GM12878 (cell line): Measurements from ENCODE around the gene C15orf40. TPM values are rescaled to one million over a fixed set of nuclear protein-coding genes. Genes with fewer than 3 reads are reported as not detected.
A peak's percentile ranks its signal among the peaks of the same experiment; 100 is the strongest.

Experiments
- CEBPB ChIP-seq, 2 experiments: fragments of 150-350 bp in 1 of 2; IDR thresholded peaks; 2 replicates each; pipeline ENCODE4 v1.6.1; 2012 to 2014; ENCODE audit warnings: low read depth in 2 of 2, low read length in 2 of 2, borderline replicate concordance in 1 of 2, inconsistent platforms in 1 of 2
- CHD1 ChIP-seq: IDR thresholded peaks from 2 replicates; pipeline ENCODE4 v1.6.1; 2012; ENCODE audit warnings: low read depth, low read length, improper control_type of control experiment
- E2F8 ChIP-seq: fragments of 450-650 bp; IDR thresholded peaks from 2 replicates; pipeline ENCODE4 v1.6.1; 2018; ENCODE audit warnings: mild to moderate bottlenecking, low read depth, moderate library complexity; ENCODE audit not compliant: partially characterized antibody
- EZH2 ChIP-seq: IDR thresholded peaks from 2 replicates; pipeline ENCODE4 v1.6.1; 2012; ENCODE audit warnings: low read depth, mild to moderate bottlenecking, control low read depth, inconsistent platforms, low read length, borderline replicate concordance; ENCODE audit not compliant: control insufficient read depth
- FOS ChIP-seq: IDR thresholded peaks from 3 replicates; pipeline ENCODE4 v1.6.1; 2011; ENCODE audit warnings: borderline replicate concordance; ENCODE audit not compliant: insufficient read length; ENCODE audit errors: extremely low read depth
- FOXK2 ChIP-seq: fragments of 450-650 bp; IDR thresholded peaks from 2 replicates; pipeline ENCODE4 v1.6.1; 2017; ENCODE audit warnings: mild to moderate bottlenecking, moderate library complexity
- FOXM1 ChIP-seq: IDR thresholded peaks from 2 replicates; pipeline ENCODE4 v1.6.1; 2012; ENCODE audit warnings: low read depth, mild to moderate bottlenecking, inconsistent platforms, low read length, moderate library complexity
- NR2C1 ChIP-seq: fragments of 450-650 bp; IDR thresholded peaks from 2 replicates; pipeline ENCODE4 v1.6.1; 2017; ENCODE audit warnings: antibody characterized with exemption, mild to moderate bottlenecking, moderate library complexity
- POLR2A ChIP-seq: IDR thresholded peaks from 2 replicates; pipeline ENCODE4 v1.6.1; 2011; ENCODE audit warnings: low read depth, mild to moderate bottlenecking, low read length
- POU2F2 ChIP-seq: IDR thresholded peaks from 3 replicates; pipeline ENCODE4 v1.6.1; 2011; ENCODE audit warnings: low read depth, mild to moderate bottlenecking, low read length, borderline replicate concordance
- RAD21 ChIP-seq: IDR thresholded peaks from 2 replicates; pipeline ENCODE4 v1.6.1; 2011; ENCODE audit warnings: mild to moderate bottlenecking, low read depth, low read length, moderate library complexity; ENCODE audit not compliant: insufficient read depth
- RAD51 ChIP-seq: fragments of 450-650 bp; IDR thresholded peaks from 2 replicates; pipeline ENCODE4 v1.6.1; 2016; ENCODE audit warnings: moderate library complexity, mild to moderate bottlenecking, inconsistent platforms
- REST ChIP-seq: IDR thresholded peaks from 2 replicates; pipeline ENCODE4 v1.6.1; 2012; ENCODE audit warnings: mild to moderate bottlenecking, low read depth, low read length
- SREBF2 ChIP-seq: IDR thresholded peaks from 2 replicates; pipeline ENCODE4 v1.6.1; 2012; ENCODE audit warnings: mild to moderate bottlenecking, low read length
- TAF1 ChIP-seq: IDR thresholded peaks from 2 replicates; pipeline ENCODE4 v1.6.1; 2011; ENCODE audit warnings: mild to moderate bottlenecking, low read depth, low read length, borderline replicate concordance
- TCF12 ChIP-seq: IDR thresholded peaks from 2 replicates; pipeline ENCODE4 v1.6.1; 2011; ENCODE audit warnings: low read depth, mild to moderate bottlenecking, low read length
- YBX1 ChIP-seq: fragments of 450-650 bp; IDR thresholded peaks from 2 replicates; pipeline ENCODE4 v1.6.1; 2016; ENCODE audit warnings: antibody characterized with exemption
- ZNF217 ChIP-seq: fragments of 450-650 bp; IDR thresholded peaks from 2 replicates; pipeline ENCODE4 v1.6.1; 2017; ENCODE audit warnings: antibody characterized with exemption, mild to moderate bottlenecking
- polyA plus RNA-seq, 11 experiments: library from polyadenylated mRNA; depleted of rRNA in 4 of 11; unstranded in 6 of 11; stranded (reverse) in 5 of 11; fragments of >200 nt; fragmentation: Nextera tagmentation in 4 of 11; fragmentation: Illumina TruSeq in 1 of 11; extraction: Ambion mirVana in 4 of 11; extraction: Trizol in 1 of 11; gene quantifications; 1 replicate in 1 of 11; 2 replicates in 10 of 11; pipeline versions ENCODE4 v1.2.1 to v1.2.3, GENCODE V29; 2011 to 2016; ENCODE audit warnings: inconsistent platforms in 2 of 11, missing spikeins in 2 of 11, low read depth in 1 of 11
- total RNA-seq, 4 experiments: library from RNA; depleted of rRNA in 3 of 4; stranded (reverse); fragments of >200 nt in 3 of 4; fragmentation: Illumina TruSeq in 1 of 4; extraction: Trizol in 1 of 4; gene quantifications; 2 replicates each; pipeline versions ENCODE4 v1.2.1 to v1.2.3, GENCODE V29; 2013 to 2021
- TF ChIP-seq, protein P1 (sequence below): IDR thresholded peaks from 2 replicates; pipeline ENCODE4 v1.6.1; 2012; ENCODE audit warnings: low read depth, low read length, improper control_type of control experiment
- TF ChIP-seq, protein P2 (sequence below): fragments of 450-650 bp; IDR thresholded peaks from 2 replicates; pipeline ENCODE4 v1.6.1; 2017; ENCODE audit warnings: antibody characterized with exemption, mild to moderate bottlenecking, moderate library complexity

The C15orf40 gene
- total and polyA plus RNA-seq, 10 of the 15 experiments (the other 5 are each of a cell fraction or from before 2014, with no cell fraction given) = 21.3 to 70.0 (median 31.8) TPM

GRCh38 chr15:82985688-82986441, 25.6 kb downstream of the C15orf40 start, which contains the start of gene RAMAC (continued):
- TF ChIP-seq E2F8 (peak; percentile 64), TCF12 (no peak), POLR2A (peak; percentile 88), CEBPB (IDR thresholded peaks at IDR 0.05; ENCODE audit: borderline replicate concordance in 1 of 2, low read depth in 2 of 2, low read length in 2 of 2) (no peak), ZNF217 (no peak), FOS (no peak), SREBF2 (no peak), EZH2 (no peak), YBX1 (no peak), TAF1 (peak; percentile 45; the same call in 1 of the 2 replicates), CHD1 (no peak), FOXK2 (no peak), RAD51 (peak; percentile 77), REST (no peak), NR2C1 (peak; percentile 89), POU2F2 (peak; percentile 35; the same call in 1 of the 3 replicates), RAD21 (no peak), FOXM1 (no peak)
- TF ChIP-seq, protein P1, sequence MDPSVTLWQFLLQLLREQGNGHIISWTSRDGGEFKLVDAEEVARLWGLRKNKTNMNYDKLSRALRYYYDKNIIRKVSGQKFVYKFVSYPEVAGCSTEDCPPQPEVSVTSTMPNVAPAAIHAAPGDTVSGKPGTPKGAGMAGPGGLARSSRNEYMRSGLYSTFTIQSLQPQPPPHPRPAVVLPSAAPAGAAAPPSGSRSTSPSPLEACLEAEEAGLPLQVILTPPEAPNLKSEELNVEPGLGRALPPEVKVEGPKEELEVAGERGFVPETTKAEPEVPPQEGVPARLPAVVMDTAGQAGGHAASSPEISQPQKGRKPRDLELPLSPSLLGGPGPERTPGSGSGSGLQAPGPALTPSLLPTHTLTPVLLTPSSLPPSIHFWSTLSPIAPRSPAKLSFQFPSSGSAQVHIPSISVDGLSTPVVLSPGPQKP = peak; percentile 85
- TF ChIP-seq, protein P2, sequence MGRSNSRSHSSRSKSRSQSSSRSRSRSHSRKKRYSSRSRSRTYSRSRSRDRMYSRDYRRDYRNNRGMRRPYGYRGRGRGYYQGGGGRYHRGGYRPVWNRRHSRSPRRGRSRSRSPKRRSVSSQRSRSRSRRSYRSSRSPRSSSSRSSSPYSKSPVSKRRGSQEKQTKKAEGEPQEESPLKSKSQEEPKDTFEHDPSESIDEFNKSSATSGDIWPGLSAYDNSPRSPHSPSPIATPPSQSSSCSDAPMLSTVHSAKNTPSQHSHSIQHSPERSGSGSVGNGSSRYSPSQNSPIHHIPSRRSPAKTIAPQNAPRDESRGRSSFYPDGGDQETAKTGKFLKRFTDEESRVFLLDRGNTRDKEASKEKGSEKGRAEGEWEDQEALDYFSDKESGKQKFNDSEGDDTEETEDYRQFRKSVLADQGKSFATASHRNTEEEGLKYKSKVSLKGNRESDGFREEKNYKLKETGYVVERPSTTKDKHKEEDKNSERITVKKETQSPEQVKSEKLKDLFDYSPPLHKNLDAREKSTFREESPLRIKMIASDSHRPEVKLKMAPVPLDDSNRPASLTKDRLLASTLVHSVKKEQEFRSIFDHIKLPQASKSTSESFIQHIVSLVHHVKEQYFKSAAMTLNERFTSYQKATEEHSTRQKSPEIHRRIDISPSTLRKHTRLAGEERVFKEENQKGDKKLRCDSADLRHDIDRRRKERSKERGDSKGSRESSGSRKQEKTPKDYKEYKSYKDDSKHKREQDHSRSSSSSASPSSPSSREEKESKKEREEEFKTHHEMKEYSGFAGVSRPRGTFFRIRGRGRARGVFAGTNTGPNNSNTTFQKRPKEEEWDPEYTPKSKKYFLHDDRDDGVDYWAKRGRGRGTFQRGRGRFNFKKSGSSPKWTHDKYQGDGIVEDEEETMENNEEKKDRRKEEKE = no peak
